K562 (cell line): ENCODE measurements around the gene ELP5. TPM values are rescaled to one million over a fixed set of nuclear protein-coding genes. Genes with fewer than 3 reads are reported as not detected.

Source experiments
- ARID1B ChIP-seq: fragments of 450-650 bp; IDR thresholded peaks from 2 replicates; pipeline ENCODE4 v1.6.1; 2016; ENCODE audit warnings: antibody characterized with exemption, mild to moderate bottlenecking, inconsistent platforms
- ETV5 ChIP-seq: sonication (generic); formaldehyde crosslinking; IDR thresholded peaks from 2 replicates; pipeline ENCODE4 v1.4.0; 2020; ENCODE audit warnings: low read depth, mild to moderate bottlenecking, missing genetic modification reagents
- EZH2 ChIP-seq: IDR thresholded peaks from 2 replicates; pipeline ENCODE4 v1.6.1; 2012; ENCODE audit warnings: low read depth, mild to moderate bottlenecking, inconsistent platforms, low read length, borderline replicate concordance
- FUS ChIP-seq: fragments of 200-400 bp; formaldehyde crosslinking; optimal IDR thresholded peaks from 2 replicates; pipeline ENCODE3; 2017; ENCODE audit warnings: low read depth, low read length
- GABPA ChIP-seq: fragments of 200-800 bp; sonication (Bioruptor generic); conservative IDR thresholded peaks from 2 replicates; pipeline ENCODE4 v1.6.1; 2016; ENCODE audit warnings: low read depth, missing genetic modification characterization, missing compliant biosample characterization
- HDAC6 ChIP-seq: IDR thresholded peaks from 2 replicates; pipeline ENCODE4 v1.6.1; 2012; ENCODE audit warnings: low read depth, mild to moderate bottlenecking, control low read depth, inconsistent platforms, low read length, moderate library complexity
- IRF2 ChIP-seq: sonication (generic); formaldehyde crosslinking; IDR thresholded peaks from 2 replicates; pipeline ENCODE4 v1.8.1; 2022; ENCODE audit warnings: mild to moderate bottlenecking, missing genetic modification reagents
- KDM1A ChIP-seq, 2 experiments: fragments of 450-650 bp; IDR thresholded peaks; 2 replicates each; pipeline ENCODE4 v1.6.1; 2016; ENCODE audit warnings: mild to moderate bottlenecking in 2 of 2
- NCOA6 ChIP-seq: fragments of 450-650 bp; IDR thresholded peaks from 2 replicates; pipeline ENCODE4 v1.6.1; 2017; ENCODE audit warnings: mild to moderate bottlenecking
- NEUROD1 ChIP-seq: fragments of 150-350 bp; IDR thresholded peaks from 2 replicates; pipeline ENCODE4 v1.6.1; 2014; ENCODE audit warnings: borderline replicate concordance, low read length, low read depth; ENCODE audit not compliant: partially characterized antibody
- NRF1 ChIP-seq, 2 experiments: fragments of 450-650 bp; IDR thresholded peaks in 1 of 2; conservative IDR thresholded peaks in 1 of 2; 2 replicates each; pipeline ENCODE4 v1.6.1; 2014; ENCODE audit warnings: mild to moderate bottlenecking in 2 of 2
- PBX2 ChIP-seq, 2 experiments: IDR thresholded peaks in 1 of 2; conservative IDR thresholded peaks in 1 of 2; 2 replicates each; pipeline ENCODE4 v1.6.1; 2016; ENCODE audit warnings: low read depth in 2 of 2, mild to moderate bottlenecking in 1 of 2, missing compliant biosample characterization in 1 of 2, missing genetic modification characterization in 1 of 2, moderate library complexity in 1 of 2
- RAD51 ChIP-seq: fragments of 450-650 bp; IDR thresholded peaks from 2 replicates; pipeline ENCODE4 v1.7.1; 2016; ENCODE audit warnings: low read depth, mild to moderate bottlenecking, borderline replicate concordance
- SAFB2 ChIP-seq: fragments of 200-400 bp; formaldehyde crosslinking; IDR thresholded peaks from 2 replicates; pipeline ENCODE4 v1.6.1; 2018; ENCODE audit warnings: borderline replicate concordance, low read length, low read depth, moderate library complexity; ENCODE audit not compliant: severe bottlenecking
- SIN3A ChIP-seq, 2 experiments: fragments of 150-350 bp in 1 of 2; IDR thresholded peaks; 2 replicates each; pipeline ENCODE4 v1.6.1; 2011 to 2016; ENCODE audit warnings: borderline replicate concordance in 2 of 2, low read depth in 2 of 2, low read length in 2 of 2, mild to moderate bottlenecking in 2 of 2, moderate library complexity in 2 of 2; ENCODE audit not compliant: control insufficient read depth in 1 of 2
- TAF1 ChIP-seq: IDR thresholded peaks from 2 replicates; pipeline ENCODE4 v1.6.1; 2011; ENCODE audit warnings: mild to moderate bottlenecking, low read length, moderate library complexity; ENCODE audit not compliant: insufficient read depth, control insufficient read depth, severe bottlenecking; ENCODE audit errors: extremely low read depth
- ZFP36 ChIP-seq: fragments of 150-350 bp; IDR thresholded peaks from 2 replicates; pipeline ENCODE4 v1.6.1; 2018; ENCODE audit warnings: low read length, low read depth; ENCODE audit not compliant: partially characterized antibody
- ZHX1 ChIP-seq: fragments of 150-350 bp; conservative IDR thresholded peaks from 2 replicates; pipeline ENCODE4 v1.6.1; 2014; ENCODE audit warnings: low read length
- ZKSCAN1 ChIP-seq: fragments of 150-350 bp; IDR thresholded peaks from 2 replicates; pipeline ENCODE4 v1.6.1; 2016; ENCODE audit warnings: low read depth, low read length
- ZNF766 ChIP-seq: fragments of 200-800 bp; sonication (Bioruptor generic); conservative IDR thresholded peaks from 2 replicates; pipeline ENCODE4 v1.6.1; 2016; ENCODE audit warnings: missing genetic modification characterization, missing compliant biosample characterization
- ZNF780A ChIP-seq: fragments of 250-450 bp; sonication (Bioruptor Pico); IDR thresholded peaks from 2 replicates; pipeline ENCODE4 v1.5.0; 2021; ENCODE audit warnings: mild to moderate bottlenecking
- ZSCAN32 ChIP-seq: fragments of 450-650 bp; formaldehyde crosslinking; IDR thresholded peaks from 2 replicates; pipeline ENCODE4 v1.4.0; 2020; ENCODE audit warnings: mild to moderate bottlenecking, moderate library complexity
- polyA plus RNA-seq, 8 experiments: library from polyadenylated mRNA; depleted of rRNA in 4 of 8; stranded (reverse) in 5 of 8; unstranded in 3 of 8; fragments of >200 nt; fragmentation: Nextera tagmentation in 2 of 8; fragmentation: Illumina TruSeq in 1 of 8; extraction: Ambion mirVana in 2 of 8; extraction: Trizol in 1 of 8; gene quantifications; 2 replicates each; pipeline versions ENCODE4 v1.2.1 to v1.2.3, GENCODE V29; 2011 to 2014; ENCODE audit warnings: inconsistent platforms in 1 of 8, missing spikeins in 1 of 8
- total RNA-seq, 7 experiments: library from RNA; depleted of rRNA in 6 of 7; stranded (reverse); fragments of >200 nt in 6 of 7; fragmentation: Illumina TruSeq in 2 of 7; extraction: Trizol in 2 of 7; gene quantifications; 2 replicates each; pipeline versions ENCODE4 v1.2.1 to v1.2.3, GENCODE V29; 2011 to 2021; ENCODE audit warnings: low replicate concordance in 1 of 7

ELP5 gene
- total and polyA plus RNA-seq, 9 of the 15 experiments (the other 6 are each of a cell fraction or from before 2014, with no cell fraction given), result 25.7 to 77.9 (median 52.9) TPM

- TF ChIP-seq SIN3A (IDR thresholded peaks at IDR 0.05; ENCODE audit: borderline replicate concordance in 2 of 2, control insufficient read depth in 1 of 2, low read depth in 2 of 2, low read length in 2 of 2) (no peak; a peak in 1 of 4 replicates), FUS (no peak), GABPA (tag) (peak; percentile 97), EZH2 (no peak), ZNF766 (CRISPR knock-in tag) (peak; percentile 74), ETV5 (peak; percentile 76; the same call in 1 of the 2 replicates), NCOA6 (no peak), PBX2 (CRISPR knock-in tag; IDR thresholded peaks at IDR 0.05; ENCODE audit: low read depth) (no peak), PBX2 (tag; conservative IDR thresholded peaks at IDR 0.05; ENCODE audit: low read depth) (no peak), ZSCAN32 (CRISPR knock-in tag) (no peak), NRF1 (conservative IDR thresholded peaks at IDR 0.05 in 1 of 2, IDR thresholded peaks at IDR 0.05 in 1 of 2) (peak; percentile 98), NEUROD1 (no peak), ZFP36 (peak; percentile 41), TAF1 (peak; percentile 68), KDM1A (IDR thresholded peaks at IDR 0.05) (peak in 1 of 2 experiments; percentile 65; a peak in 2 of 4 replicates), ZHX1 (no peak), IRF2 (CRISPR knock-in tag) (no peak), ZKSCAN1 (peak; percentile 30; the same call in 1 of the 2 replicates), HDAC6 (no peak), ZNF780A (CRISPR knock-in tag) (no peak), ARID1B (peak; percentile 22; the same call in 1 of the 2 replicates), RAD51 (no peak), SAFB2 (no peak)
These were observed 12.7 kb upstream of the ELP5 start, which contains the start of gene PHF23 (continued) for GRCh38 chr17:7239091-7240027.
